Cardiac septum (tissue), 1 donor: ENCODE results near the gene USPL1. TPM values are rescaled to one million over a fixed set of nuclear protein-coding genes. Genes with fewer than 3 reads are reported as not detected.

Experiments used
- DNase-seq: peaks from one replicate; pipeline ENCODE4 v3.0.0-alpha.2; 2020; ENCODE audit warnings: low spot score
- intact Hi-C: fragments of 100-400 bp; cut with DNase I; formaldehyde crosslinking; loops from one replicate; pipeline ENCODE4 v1.14.0; 2022
- total RNA-seq: library from RNA; stranded (reverse); fragmentation: NEBNext Ultra II Directional; extraction: Animal tissue kit (Norgen Biotek cat#: 25700); gene quantifications from one replicate; pipeline ENCODE4 v1.2.1, GENCODE V29; 2021
- donor health status: DM: no; HTN: no; CAD: no.

The USPL1 gene
- total RNA-seq, 1 donor from 2014 or later = 9.8 TPM

DNA sequence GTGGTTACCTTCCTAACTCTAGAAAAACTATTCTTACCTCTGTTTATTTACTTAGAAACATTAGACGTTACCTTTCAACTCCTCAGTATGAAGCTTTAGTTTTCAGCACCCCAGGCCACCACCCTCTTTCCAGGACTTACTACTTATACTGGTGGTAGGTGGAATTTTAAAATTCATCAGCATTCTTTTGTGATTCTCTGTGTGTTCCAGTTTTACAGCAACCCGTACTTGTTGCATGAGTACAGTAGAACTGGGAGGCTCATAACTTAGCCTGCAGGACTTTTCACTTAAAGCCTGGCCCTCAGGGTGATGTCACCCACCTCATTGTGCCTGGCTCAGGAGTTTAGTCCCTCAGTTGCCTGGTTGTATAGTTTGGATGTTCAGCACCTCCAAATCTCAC lies 68.3 kb downstream of the USPL1 start:
- DNase-seq = no peak
- intact Hi-C loops = no loop called here

DNA sequence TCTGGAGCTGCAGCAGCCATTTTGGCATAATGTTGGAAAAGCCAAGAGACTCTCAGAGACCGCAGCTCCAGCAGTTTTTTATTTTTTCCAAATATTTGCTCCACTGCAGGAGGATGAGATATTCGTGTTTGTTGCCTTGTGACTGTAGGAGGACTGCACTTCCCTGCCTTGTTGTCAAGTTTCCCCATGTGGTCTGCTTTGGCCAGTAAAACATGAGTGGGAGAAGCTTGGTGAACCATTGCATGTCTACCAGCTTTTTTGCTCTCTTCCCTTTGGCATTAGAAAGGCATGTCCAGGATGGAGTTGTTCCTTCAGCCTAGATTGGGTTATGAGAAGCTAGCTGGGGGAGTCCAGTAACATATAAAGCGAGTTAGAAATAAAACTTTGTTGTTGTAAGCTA lies 69.9 kb downstream of the USPL1 start:
- DNase-seq = no peak
- intact Hi-C loops = no loop called here

DNA sequence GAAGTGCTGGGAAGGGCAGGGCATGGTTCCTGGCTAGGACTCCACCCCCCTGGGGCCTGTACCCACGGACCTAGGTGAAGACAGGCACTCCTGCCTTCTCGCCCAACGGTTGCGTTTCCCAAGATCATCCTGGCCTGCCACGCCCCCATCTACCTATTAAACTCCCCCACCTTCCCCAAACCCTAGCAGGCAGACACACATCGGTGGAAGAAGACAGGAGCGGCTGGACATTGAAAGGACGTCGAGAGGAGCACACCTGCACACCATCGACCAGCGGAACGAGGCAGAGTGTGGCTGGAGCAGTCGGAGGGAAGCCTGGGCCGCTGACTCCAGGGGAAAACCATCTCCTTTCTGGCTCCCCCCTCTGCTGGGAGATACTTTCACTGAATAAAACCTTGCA lies 72.0 kb downstream of the USPL1 start:
- no peak for DNase-seq
- intact Hi-C loops = no loop called here

DNA sequence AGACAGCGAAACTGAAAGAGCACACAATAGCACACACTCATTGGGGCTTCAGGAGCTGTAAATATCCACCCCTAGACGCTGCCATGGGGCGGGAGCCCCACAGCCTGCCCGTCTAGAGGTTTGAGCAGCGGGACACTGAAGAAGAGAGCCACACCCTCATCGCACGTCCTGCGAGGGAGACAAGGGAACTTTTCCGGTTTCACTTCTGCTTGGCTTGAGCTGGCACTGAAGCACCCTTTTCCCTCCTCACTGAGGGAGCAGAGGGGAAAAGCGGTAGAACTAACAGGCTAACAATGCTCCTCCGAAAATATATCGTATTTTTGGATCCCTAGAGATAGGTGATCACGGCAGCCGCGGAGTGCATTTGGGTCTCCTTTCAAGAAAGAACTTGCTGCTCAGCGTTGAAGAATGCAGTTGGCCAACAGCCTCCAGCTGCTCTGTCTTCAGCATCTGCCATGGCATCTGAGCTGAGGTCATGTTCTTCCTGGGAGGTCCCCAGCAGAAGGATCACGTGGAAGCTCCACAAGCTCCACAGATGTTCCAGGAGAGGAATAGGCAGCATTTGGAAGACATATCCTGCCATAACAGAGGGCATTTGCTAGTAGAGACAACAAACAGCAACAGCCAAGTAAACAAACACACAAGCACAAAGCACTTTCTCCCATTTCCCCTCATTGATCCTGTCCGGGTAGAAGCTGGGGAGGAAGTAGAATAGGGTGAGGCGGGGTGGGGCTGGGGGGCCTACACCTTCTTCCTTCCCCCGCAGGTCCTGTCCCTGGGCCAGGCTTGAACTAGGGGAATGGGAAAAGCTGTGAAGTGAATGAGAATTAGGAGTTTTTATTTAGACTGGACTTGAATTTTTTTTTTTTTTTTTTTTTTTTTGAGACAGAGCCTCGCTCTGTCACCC lies 72.8 kb downstream of the USPL1 start:
- DNase-seq = no peak
- intact Hi-C loops = no loop called here

DNA sequence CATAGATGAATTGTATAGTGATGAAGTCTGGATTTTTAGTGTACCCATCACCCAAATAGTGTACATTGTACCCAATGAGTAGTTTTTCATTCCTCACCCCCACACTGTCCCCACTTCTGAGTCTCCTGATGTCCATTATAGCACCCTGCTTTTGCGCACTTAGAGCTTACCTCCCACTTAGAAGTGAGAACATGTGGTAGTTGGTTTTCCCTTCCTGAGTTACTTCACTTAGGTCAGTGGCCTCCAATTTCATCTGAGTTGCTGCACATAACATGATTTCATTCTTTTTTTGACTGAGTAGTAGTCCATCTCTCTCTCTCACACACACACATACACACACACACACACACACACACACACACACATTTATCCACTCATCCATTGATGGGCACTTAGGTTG lies 74.4 kb downstream of the USPL1 start:
- intact Hi-C loops = no loop called here
- no peak for DNase-seq

DNA sequence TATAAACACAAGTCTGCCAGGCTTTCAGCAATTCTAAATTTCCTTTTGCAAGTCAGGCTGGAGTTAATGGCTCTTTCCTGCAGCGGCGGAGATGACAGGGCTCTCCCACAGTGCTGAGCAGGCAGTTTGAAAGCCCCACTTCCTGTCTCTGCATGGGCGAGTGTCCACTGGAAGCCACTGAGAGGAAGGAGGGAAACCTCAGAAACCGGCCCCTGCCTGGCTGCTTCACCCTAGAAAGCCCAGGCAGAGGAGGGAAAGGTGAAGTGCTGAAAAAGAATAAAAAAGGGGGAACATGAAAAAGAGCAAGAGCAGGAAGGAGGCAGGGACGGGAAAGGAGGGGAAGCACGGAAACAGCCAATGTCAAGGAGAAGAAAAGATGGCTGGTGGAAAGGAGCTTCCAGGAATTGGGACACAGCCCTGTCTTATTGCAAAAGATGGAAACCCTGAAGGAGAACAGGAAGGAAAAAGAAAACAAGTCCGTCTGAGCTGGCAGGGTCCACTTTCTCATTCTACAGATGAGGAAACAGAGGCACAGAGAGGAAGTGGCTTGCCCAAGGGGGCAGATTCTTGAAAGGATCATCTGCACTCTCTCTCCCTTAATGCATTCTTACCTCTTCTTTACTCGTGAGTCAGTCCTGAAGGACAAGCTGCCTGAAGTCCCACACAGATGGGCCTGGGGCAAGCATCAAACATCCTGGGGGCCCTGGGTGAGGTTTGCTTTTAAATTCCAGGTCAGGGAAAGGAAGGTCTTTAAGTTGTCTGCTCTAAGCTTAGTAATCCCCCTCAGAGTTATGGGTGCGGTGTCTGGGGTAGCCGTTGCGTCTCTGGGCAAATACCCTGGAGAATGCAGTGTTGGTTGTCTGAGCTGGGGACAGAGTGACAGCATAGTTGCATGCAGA lies 78.8 kb downstream of the USPL1 start:
- intact Hi-C loops = no loop called here
- no peak for DNase-seq

DNA sequence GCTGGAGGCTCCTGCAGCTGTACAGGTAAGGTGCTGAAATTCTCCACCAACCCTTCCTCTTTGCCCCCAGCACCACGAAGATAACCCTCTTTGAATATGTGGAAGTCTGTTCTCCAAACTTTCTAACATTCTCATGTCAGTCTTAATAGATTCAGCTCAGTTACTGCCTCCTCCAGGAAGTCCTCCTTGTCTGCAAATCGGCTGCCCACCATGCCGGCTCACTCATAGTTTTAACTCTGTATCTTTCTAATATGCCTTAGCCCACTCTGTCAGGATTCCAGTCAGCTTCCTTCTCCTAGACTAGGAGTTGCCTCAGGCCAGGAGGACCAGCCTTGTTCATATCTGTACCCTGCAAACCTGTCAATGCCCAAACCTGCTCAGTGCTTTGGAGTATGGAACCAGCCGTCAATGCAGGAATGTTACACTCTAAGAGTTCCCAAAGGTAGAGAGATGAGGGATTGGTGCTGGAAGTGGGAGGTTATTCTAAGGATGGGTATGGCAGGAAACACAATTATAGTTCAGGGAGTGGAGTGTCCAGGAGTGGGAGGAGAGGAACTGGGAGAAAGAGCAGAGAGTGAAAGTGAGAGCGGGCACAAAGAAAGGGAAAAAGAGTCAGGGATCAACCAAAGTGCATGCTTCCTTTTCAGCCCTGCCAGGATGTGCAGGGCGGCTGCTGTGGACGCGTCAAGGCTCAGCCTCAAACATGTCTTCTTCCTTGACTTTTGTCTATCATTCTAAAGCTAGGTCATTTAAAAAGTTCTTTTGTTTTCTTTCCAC lies 79.6 kb downstream of the USPL1 start:
- DNase-seq = no peak
- intact Hi-C loops = no loop called here

DNA sequence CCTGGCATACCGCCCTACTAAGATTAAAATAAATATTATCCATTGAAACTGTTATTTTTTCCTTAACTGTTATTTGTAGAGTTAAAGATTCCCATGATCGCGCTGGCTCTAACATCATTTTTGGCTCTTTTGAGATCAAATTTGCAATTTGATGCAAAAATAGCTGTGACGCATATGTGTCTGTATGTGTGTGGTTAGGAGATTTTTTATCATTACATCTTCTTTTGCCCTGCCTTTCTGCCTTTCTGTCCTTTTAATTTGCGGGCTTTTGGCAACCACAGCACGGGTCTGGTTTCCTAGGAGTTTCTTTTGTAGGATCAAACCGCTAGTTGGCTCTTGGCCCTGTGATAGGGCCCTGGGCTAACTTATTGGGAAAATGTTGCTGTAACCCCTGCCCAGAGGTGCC lies 80.3 kb downstream of the USPL1 start:
- DNase-seq = no peak
- intact Hi-C loops = no loop called here

DNA sequence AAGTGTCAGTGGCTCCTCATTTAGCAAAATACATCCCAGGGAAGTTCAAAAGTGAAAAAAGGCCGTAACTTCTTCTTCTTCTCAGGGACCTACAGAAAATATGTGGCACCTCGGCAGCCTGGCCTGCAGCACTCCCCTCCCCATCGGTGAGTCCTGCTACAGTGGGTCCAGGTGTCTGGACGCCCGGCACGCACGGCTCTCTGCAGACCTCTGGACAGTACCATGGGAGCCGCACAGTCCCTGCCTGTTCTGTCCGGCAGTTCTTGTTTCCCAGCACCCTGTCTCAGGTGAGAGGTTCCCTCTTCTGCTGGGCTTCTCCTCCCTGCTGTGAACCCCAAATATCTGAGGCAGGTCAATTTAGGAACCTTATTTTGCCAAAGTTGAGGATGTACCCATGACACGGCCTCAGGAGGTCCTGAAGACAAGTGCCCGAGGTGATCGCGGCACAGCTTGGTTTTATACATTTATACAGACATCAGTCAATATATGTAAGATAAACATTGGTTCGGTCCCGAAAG lies 80.8 kb downstream of the USPL1 start:
- intact Hi-C loops = no loop called here
- no peak for DNase-seq

DNA sequence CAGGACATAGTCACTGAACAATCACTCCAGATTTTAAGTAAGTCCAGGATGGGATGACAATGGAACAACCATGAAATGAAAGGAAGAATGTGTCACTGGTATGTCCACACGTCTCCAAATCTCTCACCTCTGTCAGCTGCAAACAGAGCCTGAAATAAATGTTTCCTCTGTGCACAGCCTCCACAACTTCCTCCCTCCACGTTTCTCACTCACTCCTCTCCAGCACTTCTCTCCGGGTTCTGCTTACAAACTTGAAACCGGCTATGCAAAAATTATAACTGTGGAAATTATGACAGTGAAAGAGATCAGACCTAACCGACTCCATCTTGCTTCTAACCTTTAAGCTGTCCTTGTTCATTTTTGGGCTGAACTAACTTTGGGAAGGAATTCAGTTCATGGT lies 82.6 kb downstream of the USPL1 start:
- intact Hi-C loops = no loop called here
- DNase-seq = no peak

DNA sequence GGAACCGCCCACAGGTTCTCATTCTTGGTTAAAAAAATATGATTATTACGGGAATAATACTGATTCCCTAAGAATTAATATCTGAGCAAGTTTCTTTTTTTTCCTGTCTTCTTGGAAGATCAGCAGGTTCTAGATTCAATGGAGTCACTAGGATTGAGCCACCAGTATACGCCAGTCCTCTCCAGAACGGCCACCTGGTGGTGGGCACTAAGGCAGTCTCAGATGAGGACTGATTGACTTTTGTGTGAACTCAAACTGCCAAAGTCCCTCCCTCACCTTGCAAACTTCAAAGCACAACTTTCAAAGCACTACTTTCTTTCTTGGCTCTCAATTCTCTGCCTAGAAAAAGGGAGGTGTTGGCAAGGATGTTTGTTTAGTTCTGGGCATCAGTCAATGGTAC lies 84.3 kb downstream of the USPL1 start:
- DNase-seq = no peak
- intact Hi-C loops = no loop called here

DNA sequence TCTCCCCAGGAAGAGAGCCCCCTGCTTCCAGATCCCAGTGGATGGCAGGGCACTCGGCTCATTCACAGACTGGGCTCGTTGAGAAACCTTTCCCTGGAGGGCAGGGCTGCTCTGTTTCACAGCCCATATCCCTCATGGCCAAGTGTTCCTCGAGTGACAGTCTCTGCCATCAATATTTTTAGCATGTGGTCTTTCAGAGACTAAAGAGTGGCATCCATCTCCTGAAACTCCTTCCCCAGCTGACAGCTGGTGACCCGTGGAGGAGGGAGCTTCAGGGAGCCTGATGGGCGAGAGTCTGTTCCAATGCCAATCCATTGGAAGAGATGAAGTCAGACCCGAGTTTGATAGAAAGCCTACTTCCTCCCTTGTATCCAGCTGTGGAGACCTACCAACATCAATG lies 86.9 kb downstream of the USPL1 start:
- intact Hi-C loops = no loop called here
- no peak for DNase-seq

DNA sequence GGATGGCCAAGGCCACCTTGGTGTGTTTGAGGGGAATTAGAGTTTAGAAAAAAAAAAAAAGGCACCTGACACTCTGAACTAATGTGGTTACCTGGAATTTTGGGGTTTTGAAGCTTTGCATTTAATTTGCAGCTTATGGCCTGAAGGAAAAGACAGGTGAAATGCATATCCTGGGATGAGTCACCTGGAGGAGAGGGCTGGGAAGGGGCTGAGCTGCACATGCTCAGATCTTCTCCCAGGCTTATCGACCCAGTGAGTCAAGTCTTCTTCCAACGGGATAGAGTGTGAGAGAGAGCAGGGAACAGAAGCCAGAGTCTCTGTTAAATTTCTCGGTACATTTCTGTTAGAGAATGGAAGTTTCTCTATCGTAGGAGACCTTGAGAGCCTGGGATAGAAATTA lies 88.0 kb downstream of the USPL1 start:
- DNase-seq = no peak
- intact Hi-C loops = no loop called here

DNA sequence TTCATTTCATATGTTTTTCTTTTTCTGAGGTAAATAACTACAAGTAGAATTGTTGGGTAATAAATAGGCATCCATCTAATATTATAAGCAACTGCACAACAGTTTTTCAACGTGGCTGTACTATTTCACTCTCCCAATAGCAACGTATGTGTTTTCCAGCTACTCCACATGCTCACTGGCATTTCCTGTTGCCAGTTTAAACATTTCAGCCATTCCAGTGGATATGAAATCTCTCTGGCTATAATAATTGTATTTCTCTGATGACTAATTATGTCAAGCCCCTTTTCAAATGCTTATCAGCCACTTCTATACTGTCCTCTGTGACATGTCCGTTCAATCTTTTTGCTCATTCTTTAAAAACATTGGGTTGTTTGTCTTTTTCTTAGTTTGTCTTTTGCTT lies 90.8 kb downstream of the USPL1 start:
- DNase-seq = no peak
- intact Hi-C loops = no loop called here

Other genes starting within 250 kb of the USPL1 start
- not detected for gene UBE2L5, start 195.4 kb upstream of the USPL1 start, total RNA-seq
- gene HMGB1, start 152.0 kb upstream of the USPL1 start, total RNA-seq = 153 TPM
- gene ALOX5AP, start 117.6 kb downstream of the USPL1 start, total RNA-seq = 5.4 TPM